ENCODE results near the gene SAP30BP.

Gene SAP30BP

DNA sequence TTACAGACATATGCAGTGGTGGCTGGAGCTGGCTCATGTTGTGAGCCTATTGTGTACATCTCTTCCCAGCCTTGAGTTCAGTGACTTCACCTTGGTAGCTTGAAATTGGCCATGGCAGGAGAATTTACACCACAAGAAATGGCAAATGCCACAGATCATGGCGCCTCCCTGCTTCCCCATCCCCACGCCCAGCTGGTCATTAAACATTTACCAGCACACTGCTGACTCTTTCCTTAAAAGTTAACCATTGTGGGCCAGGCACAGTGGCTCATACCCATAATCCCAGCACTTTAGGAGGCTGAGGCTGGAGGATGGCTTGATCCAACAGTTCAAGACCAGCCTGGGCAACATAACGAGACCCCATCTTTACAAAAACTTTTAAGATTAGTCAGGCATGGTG lies 31.5 kb downstream of the SAP30BP start:
- Histone ChIP-seq H3K9me3 (ENCODE audit: low read depth, low read length) (no peaks in the 10 kb centered on the region), H3K9ac (ENCODE audit: insufficient read length) (no peak overlapping the region), H3K27ac (no peak overlapping the region), H3K4me3 (no peak overlapping the region), H3K36me3 (ENCODE audit: insufficient read depth, low read length) (peaks cover 78% of the 10 kb centered on the region)
- DNase-seq (ENCODE audit: low read depth, low spot score), result no peak
- TF ChIP-seq EZH2 (IDR thresholded peaks at IDR 0.05) (no peak), POLR2AphosphoS5 (IDR thresholded peaks at IDR 0.05; ENCODE audit: borderline replicate concordance, low read depth, low read length) (no peak), FOXP2 (optimal IDR thresholded peaks at IDR 0.05; ENCODE audit: control extremely low read depth, extremely low read length, insufficient read depth) (no peak)

DNA sequence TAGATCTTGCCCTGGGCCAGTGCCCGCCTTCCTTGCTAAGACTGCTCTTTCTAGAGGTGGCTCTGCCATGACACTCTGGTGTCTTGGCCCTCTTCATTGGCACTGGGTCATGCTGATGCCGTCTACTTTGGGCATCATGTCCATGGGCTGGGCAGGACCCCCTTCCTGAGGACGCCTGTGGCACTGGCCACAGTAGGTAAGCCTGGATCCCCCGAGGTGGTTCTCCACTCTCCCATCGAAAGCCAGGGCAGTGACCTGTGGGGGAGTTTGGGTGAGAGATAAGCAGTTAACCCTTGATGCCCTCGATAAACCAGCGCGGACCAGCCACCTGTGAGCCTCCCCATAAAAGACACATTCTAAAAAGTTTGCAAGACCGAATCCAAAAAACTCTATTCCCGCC lies 34.1 kb downstream of the SAP30BP start:
- Histone ChIP-seq H3K9me3 (ENCODE audit: low read depth, low read length) (no peaks in the 10 kb centered on the region), H3K4me3 (no peak overlapping the region), H3K27ac (no peak overlapping the region), H3K9ac (ENCODE audit: insufficient read length) (no peak overlapping the region), H3K36me3 (ENCODE audit: insufficient read depth, low read length) (peaks cover 74% of the 10 kb centered on the region)
- no peak for DNase-seq (ENCODE audit: low read depth, low spot score)
- TF ChIP-seq EZH2 (IDR thresholded peaks at IDR 0.05) (no peak), POLR2AphosphoS5 (IDR thresholded peaks at IDR 0.05; ENCODE audit: borderline replicate concordance, low read depth, low read length) (no peak), FOXP2 (optimal IDR thresholded peaks at IDR 0.05; ENCODE audit: control extremely low read depth, extremely low read length, insufficient read depth) (no peak)

DNA sequence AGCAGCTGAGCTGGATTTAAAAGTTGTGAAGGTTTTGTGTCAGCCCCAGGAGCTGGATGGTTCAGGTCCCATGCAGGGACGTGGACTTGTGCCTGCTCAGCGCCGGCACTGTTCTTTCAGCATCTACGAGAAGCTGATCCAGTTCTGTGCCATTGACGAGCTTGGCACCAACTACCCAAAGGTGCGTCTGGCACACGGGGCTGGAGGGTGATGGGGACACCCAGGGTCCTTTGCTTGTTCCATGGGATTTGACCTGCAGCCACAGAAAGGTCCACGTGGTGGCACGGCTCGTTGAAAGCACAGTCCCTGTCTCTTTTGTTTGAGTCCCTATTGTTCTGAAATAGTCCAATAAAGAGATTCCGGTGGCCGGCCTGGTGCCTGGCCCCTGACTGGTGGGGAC lies 36.1 kb downstream of the SAP30BP start:
- no peak for TF ChIP-seq FOXP2 (optimal IDR thresholded peaks at IDR 0.05; ENCODE audit: control extremely low read depth, extremely low read length, insufficient read depth)
- H3K9me3 ChIP-seq (ENCODE audit: low read depth, low read length), result no peaks in the 10 kb centered on the region
- no peak overlapping the region for H3K9ac ChIP-seq (ENCODE audit: insufficient read length)
- no peak overlapping the region for H3K27ac ChIP-seq
- H3K4me3 ChIP-seq, result no peak overlapping the region
- peaks cover 67% of the 10 kb centered on the region for H3K36me3 ChIP-seq (ENCODE audit: insufficient read depth, low read length)
- no peak for DNase-seq (ENCODE audit: low read depth, low spot score)

DNA sequence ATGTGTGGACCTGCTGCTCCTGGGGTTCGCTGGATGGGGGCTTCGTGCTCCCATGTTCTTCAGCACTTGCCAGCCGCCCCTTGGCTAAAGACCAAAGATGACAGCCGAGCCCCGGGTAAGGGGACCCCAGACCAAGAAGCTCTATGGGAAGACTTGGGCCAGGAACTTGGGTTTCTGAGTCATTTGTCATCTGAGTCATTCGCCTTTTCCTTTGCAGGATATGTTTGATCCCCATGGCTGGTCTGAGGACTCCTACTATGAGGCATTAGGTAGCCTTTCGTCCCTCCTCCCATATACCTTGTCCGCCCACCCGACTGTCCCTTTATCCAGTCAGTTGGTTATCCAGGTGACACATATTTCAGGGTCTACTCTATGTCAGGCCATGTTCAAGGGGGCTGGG lies 36.5 kb downstream of the SAP30BP start:
- DNase-seq (ENCODE audit: low read depth, low spot score), result no peak
- H3K27ac ChIP-seq, result no peak overlapping the region
- TF ChIP-seq POLR2AphosphoS5 (IDR thresholded peaks at IDR 0.05; ENCODE audit: borderline replicate concordance, low read depth, low read length) (no peak), EZH2 (IDR thresholded peaks at IDR 0.05) (no peak), FOXP2 (optimal IDR thresholded peaks at IDR 0.05; ENCODE audit: control extremely low read depth, extremely low read length, insufficient read depth) (no peak)
- no peak overlapping the region for H3K9ac ChIP-seq (ENCODE audit: insufficient read length)
- no peak overlapping the region for H3K4me3 ChIP-seq
- no peaks in the 10 kb centered on the region for H3K9me3 ChIP-seq (ENCODE audit: low read depth, low read length)
- H3K36me3 ChIP-seq (ENCODE audit: insufficient read depth, low read length), result peaks cover 65% of the 10 kb centered on the region

DNA sequence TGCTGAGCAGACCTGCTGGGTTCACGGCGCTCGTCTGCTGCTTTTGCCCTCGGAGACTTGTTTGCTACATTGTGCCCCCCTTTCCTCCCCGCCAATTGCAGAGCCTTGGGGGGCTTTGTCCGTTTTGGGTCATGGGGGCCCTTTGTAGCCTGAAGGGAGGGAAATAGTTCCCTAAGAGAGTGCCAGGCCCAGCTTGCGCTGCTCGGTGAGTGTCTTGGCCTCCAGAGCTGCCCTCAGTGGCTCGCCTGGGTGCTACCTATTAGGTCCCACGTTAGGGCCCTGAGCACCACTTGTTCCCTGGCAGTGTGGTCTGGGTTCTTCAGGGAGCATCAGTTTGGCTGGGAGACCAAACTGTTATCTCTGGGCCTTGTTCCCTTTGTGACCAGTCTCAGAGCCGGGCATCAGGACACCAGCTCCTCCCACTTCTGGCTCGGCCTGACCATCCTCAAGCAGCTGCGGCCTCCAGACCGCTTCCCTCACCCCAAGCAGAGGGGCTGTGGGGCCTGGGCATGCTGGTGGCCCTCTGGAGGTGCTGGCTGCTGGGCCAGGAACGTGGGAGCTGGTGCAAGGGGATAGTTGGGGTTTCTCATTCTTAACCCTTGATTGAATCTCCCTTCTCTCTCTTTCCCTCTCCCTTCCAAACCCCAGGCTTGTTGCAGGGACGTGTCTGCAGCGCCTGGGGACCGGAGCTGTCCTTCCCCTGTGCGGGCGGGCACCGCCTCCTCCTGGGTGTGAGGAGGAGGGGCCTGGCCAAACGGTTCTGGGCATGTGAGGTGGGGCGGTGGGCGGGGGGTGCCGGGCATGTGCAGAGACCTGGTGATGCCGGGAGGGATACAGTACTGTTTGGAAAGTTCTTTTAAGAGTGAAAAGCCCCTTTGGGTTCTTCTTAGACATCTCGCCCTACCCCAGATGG lies 38.1 kb downstream of the SAP30BP start:
- no peak overlapping the region for H3K4me3 ChIP-seq
- no peak overlapping the region for H3K9ac ChIP-seq (ENCODE audit: insufficient read length)
- H3K9me3 ChIP-seq (ENCODE audit: low read depth, low read length), result no peaks in the 10 kb centered on the region
- no peak for DNase-seq (ENCODE audit: low read depth, low spot score)
- peaks cover 55% of the 10 kb centered on the region for H3K36me3 ChIP-seq (ENCODE audit: insufficient read depth, low read length)
- no peak overlapping the region for H3K27ac ChIP-seq
- TF ChIP-seq EZH2 (IDR thresholded peaks at IDR 0.05) (no peak), POLR2AphosphoS5 (IDR thresholded peaks at IDR 0.05; ENCODE audit: borderline replicate concordance, low read depth, low read length) (no peak), FOXP2 (optimal IDR thresholded peaks at IDR 0.05; ENCODE audit: control extremely low read depth, extremely low read length, insufficient read depth) (no peak)

DNA sequence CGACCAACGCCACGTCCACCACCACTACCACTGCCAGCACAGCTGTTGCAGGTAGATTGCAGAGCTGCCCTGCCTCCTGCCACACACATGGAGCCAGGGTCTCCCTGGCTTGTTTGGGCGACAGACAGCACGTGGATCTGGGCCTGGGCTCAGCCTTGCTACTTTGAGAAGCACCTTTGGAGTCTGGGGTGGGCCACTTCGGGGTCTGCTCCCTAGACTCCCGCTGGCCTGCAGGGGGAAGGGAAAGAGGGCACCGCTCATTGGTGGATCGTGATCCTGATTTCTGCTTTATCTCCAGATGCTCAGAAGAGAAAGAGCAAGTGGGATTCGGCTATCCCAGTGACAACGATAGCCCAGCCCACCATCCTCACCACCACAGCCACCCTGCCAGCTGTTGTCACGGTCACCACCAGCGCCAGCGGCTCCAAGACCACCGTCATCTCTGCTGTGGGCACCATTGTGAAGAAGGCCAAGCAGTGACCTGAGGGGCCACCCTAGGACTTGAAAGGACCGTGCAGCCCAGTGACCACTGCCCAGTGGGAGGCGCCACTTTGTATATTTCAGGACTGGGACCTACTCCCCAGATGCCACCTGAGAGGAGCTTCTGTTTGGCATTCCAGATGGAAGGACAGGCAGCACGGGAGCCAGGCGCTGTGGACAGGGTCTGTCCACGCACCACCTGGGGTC lies 39.0 kb downstream of the SAP30BP start:
- Histone ChIP-seq H3K4me3 (no peak overlapping the region), H3K9me3 (ENCODE audit: low read depth, low read length) (no peaks in the 10 kb centered on the region), H3K9ac (ENCODE audit: insufficient read length) (no peak overlapping the region), H3K27ac (no peak overlapping the region), H3K36me3 (ENCODE audit: insufficient read depth, low read length) (peaks cover 46% of the 10 kb centered on the region)
- no peak for TF ChIP-seq FOXP2 (optimal IDR thresholded peaks at IDR 0.05; ENCODE audit: control extremely low read depth, extremely low read length, insufficient read depth)
- no peak for TF ChIP-seq EZH2 (IDR thresholded peaks at IDR 0.05)
- TF ChIP-seq POLR2AphosphoS5 (IDR thresholded peaks at IDR 0.05; ENCODE audit: borderline replicate concordance, low read depth, low read length), result no peak
- no peak for DNase-seq (ENCODE audit: low read depth, low spot score)

- Histone ChIP-seq H3K27ac (no peak overlapping the region), H3K9me3 (ENCODE audit: low read depth, low read length) (no peaks in the 10 kb centered on the region), H3K4me3 (no peak overlapping the region), H3K36me3 (ENCODE audit: insufficient read depth, low read length) (peaks cover 37% of the 10 kb centered on the region; the same call in 1 of the 2 replicates), H3K9ac (ENCODE audit: insufficient read length) (no peak overlapping the region)
- DNase-seq (ENCODE audit: low read depth, low spot score), result no peak
- TF ChIP-seq FOXP2 (optimal IDR thresholded peaks at IDR 0.05; ENCODE audit: control extremely low read depth, extremely low read length, insufficient read depth) (no peak), EZH2 (IDR thresholded peaks at IDR 0.05) (no peak), POLR2AphosphoS5 (IDR thresholded peaks at IDR 0.05; ENCODE audit: borderline replicate concordance, low read depth, low read length) (no peak)
Observed at GRCh38 chr17:75707079-75707571, 40.0 kb downstream of the SAP30BP start.

- Histone ChIP-seq H3K9me3 (ENCODE audit: low read depth, low read length) (no peaks in the 10 kb centered on the region), H3K27ac (no peak overlapping the region), H3K36me3 (ENCODE audit: insufficient read depth, low read length) (no peaks in the 10 kb centered on the region; the same call in 1 of the 2 replicates), H3K4me3 (no peak overlapping the region), H3K9ac (ENCODE audit: insufficient read length) (no peak overlapping the region)
- no peak for DNase-seq (ENCODE audit: low read depth, low spot score)
- TF ChIP-seq FOXP2 (optimal IDR thresholded peaks at IDR 0.05; ENCODE audit: control extremely low read depth, extremely low read length, insufficient read depth) (no peak), EZH2 (IDR thresholded peaks at IDR 0.05) (no peak), POLR2AphosphoS5 (IDR thresholded peaks at IDR 0.05; ENCODE audit: borderline replicate concordance, low read depth, low read length) (no peak)
Observed at GRCh38 chr17:75712446-75712845, 45.3 kb downstream of the SAP30BP start.

Data from SK-N-MC (cell line).